WTC11 (cell line): ENCODE data around the gene VSIR. TPM values are rescaled to one million over a fixed set of nuclear protein-coding genes. Genes with fewer than 3 reads are reported as not detected.

ENCODE experiments used
- microRNA-seq: library from miRNA; unstranded; fragments of <30 nt; microRNA quantifications from one replicate; pipeline ENCODE4 v1.2.0, GENCODE V29; 2022; ENCODE audit warnings: borderline number of aligned reads
- total RNA-seq: library from RNA; stranded (reverse); gene quantifications from 3 replicates; pipeline ENCODE4 v1.2.3, GENCODE V29; 2021

Gene VSIR
- total RNA-seq, 1 experiment from 2014 or later: 0.74 TPM

Small RNA genes lying within 50 kb of the gene (microRNA-seq; reads per million reads assigned to microRNA genes)
- gene MIR7152: not detected

Other genes starting within 250 kb of the VSIR start
- gene C10orf105, start 53.7 kb downstream of the VSIR start, total RNA-seq: 0.48 to 0.99 TPM (median 0.85 TPM) in 3 replicates
- 397 to 474 TPM (median 462 TPM) in 3 replicates for gene PSAP, start 77.7 kb upstream of the VSIR start, total RNA-seq
- 5.6 to 7.0 TPM (median 5.9 TPM) in 3 replicates for gene CHST3, start 190.9 kb upstream of the VSIR start, total RNA-seq